HepG2 (cell line): ENCODE measurements around the gene TRRAP. TPM values are rescaled to one million over a fixed set of nuclear protein-coding genes. Genes with fewer than 3 reads are reported as not detected.

Experiments
- ATAC-seq: fragments of 200-7000 bp; cut with Tn5 transposase; 3 replicates; pipeline ENCODE4 v1.9.1; 2020; ENCODE audit warnings: mild to moderate bottlenecking, moderate library complexity
- BruUV-seq: library from RNA; stranded (reverse); fragments of 400-500 nt; replicated peaks from 2 replicates; lab custom pipeline; 2021; lab: Mats Ljungman, UMichigan
- CTCF ChIA-PET: fragments of 300-600 bp; formaldehyde crosslinking; extraction: SDS; loops from one replicate; lab custom pipeline; 2021; ENCODE audit warnings: low total read pairs, inconsistent platforms, low intra/inter-chr PET ratio; lab: Yijun Ruan, JAX
- POLR2A ChIA-PET: fragments of 350-600 bp; sonication (Branson Sonifier 250); formaldehyde crosslinking; loops from one replicate; lab custom pipeline; 2020; ENCODE audit warnings: antibody characterized with exemption, inconsistent platforms; lab: Yijun Ruan, JAX
- DNase-seq: peaks from one replicate; pipeline ENCODE4 v3.0.0-alpha.2; 2015; ENCODE audit warnings: low spot score
- FAIRE-seq: peaks from 3 replicates; lab custom pipeline; 2011; peaks lifted over from hg19 to GRCh38; lab: Jason Lieb, UNC
- H2AFZ ChIP-seq: one replicate; pipeline ENCODE4 v1.6.1; 2011; ENCODE audit warnings: low read length, inconsistent platforms
- H3K27ac ChIP-seq: fragments of 300-600 bp; 3 replicates; pipeline ENCODE4 v1.8.0; 2011; ENCODE audit warnings: mixed run types, mild to moderate bottlenecking, mixed read lengths, low read length, inconsistent platforms; ENCODE audit not compliant: insufficient read depth; ENCODE audit errors: extremely low read length
- H3K27me3 ChIP-seq, 2 experiments: fragments of 200-600 bp in 1 of 2; 2 replicates in 1 of 2; 3 replicates in 1 of 2; pipeline versions ENCODE4 v1.6.0 to v1.8.0; 2011; ENCODE audit warnings: low read length in 2 of 2, mild to moderate bottlenecking in 2 of 2, moderate library complexity in 2 of 2, inconsistent platforms in 1 of 2; ENCODE audit not compliant: insufficient read depth in 2 of 2, control insufficient read depth in 1 of 2
- H3K36me3 ChIP-seq, 2 experiments: fragments of 200-600 bp in 1 of 2; replicated peaks in 1 of 2; 2 replicates in 1 of 2; 3 replicates in 1 of 2; pipeline versions ENCODE4 v1.5.1 to v1.8.0; 2011; ENCODE audit warnings: low read length in 2 of 2, inconsistent platforms in 1 of 2; ENCODE audit not compliant: insufficient read depth in 2 of 2, control insufficient read depth in 1 of 2
- H3K4me1 ChIP-seq: 2 replicates; pipeline ENCODE4 v1.5.1; 2012; ENCODE audit warnings: low read length, inconsistent platforms; ENCODE audit not compliant: insufficient read depth
- H3K4me2 ChIP-seq: 2 replicates; pipeline ENCODE4 v1.6.0; 2011; ENCODE audit warnings: low read depth, low read length, inconsistent platforms
- H3K4me3 ChIP-seq, 3 experiments: fragments of 200-600 bp in 1 of 3; sonication (generic), shearing (Covaris generic) in 1 of 3; replicated peaks in 1 of 3; 2 replicates each; pipeline ENCODE4 v1.5.1; 2011 to 2016; ENCODE audit warnings: low read length in 3 of 3, inconsistent platforms in 2 of 3, low read depth in 2 of 3, mild to moderate bottlenecking in 2 of 3, control low read depth in 1 of 3, mixed read lengths in 1 of 3; ENCODE audit not compliant: insufficient read depth in 1 of 3
- H3K79me2 ChIP-seq: one replicate; pipeline ENCODE4 v1.6.1; 2011; ENCODE audit warnings: low read length, inconsistent platforms; ENCODE audit not compliant: insufficient read depth
- H3K9ac ChIP-seq: 2 replicates; pipeline ENCODE4 v1.6.0; 2011; ENCODE audit warnings: mild to moderate bottlenecking, low read depth, low read length, inconsistent platforms; ENCODE audit not compliant: insufficient read depth
- H3K9me3 ChIP-seq: 2 replicates; pipeline ENCODE4 v1.5.1; 2012; ENCODE audit warnings: mild to moderate bottlenecking, low read length
- H4K20me1 ChIP-seq: 2 replicates; pipeline ENCODE4 v1.6.0; 2011; ENCODE audit warnings: inconsistent platforms, mild to moderate bottlenecking, low read length, moderate library complexity; ENCODE audit not compliant: insufficient read depth
- AHDC1 ChIP-seq: sonication (generic); formaldehyde crosslinking; IDR thresholded peaks from 2 replicates; pipeline ENCODE4 v1.5.1; 2020; ENCODE audit warnings: mild to moderate bottlenecking, missing genetic modification reagents, borderline replicate concordance
- KLF6 ChIP-seq: IDR thresholded peaks from 2 replicates; pipeline ENCODE4 v1.8.0; 2016; ENCODE audit warnings: missing biosample characterization, missing genetic modification reagents
- MAFF ChIP-seq: IDR thresholded peaks from 2 replicates; pipeline ENCODE4 v1.6.1; 2011; ENCODE audit warnings: low read depth, low read length, improper control_type of control experiment
- SAFB2 ChIP-seq: sonication (generic); formaldehyde crosslinking; IDR thresholded peaks from 2 replicates; pipeline ENCODE4 v1.5.1; 2020; ENCODE audit warnings: missing genetic modification reagents, low read depth, mild to moderate bottlenecking, borderline replicate concordance
- SMARCC2 ChIP-seq: fragments of 450-650 bp; IDR thresholded peaks from 2 replicates; pipeline ENCODE4 v1.6.1; 2017; ENCODE audit warnings: antibody characterized with exemption, mild to moderate bottlenecking
- ZNF101 ChIP-seq: sonication (generic); formaldehyde crosslinking; IDR thresholded peaks from 2 replicates; pipeline ENCODE4 v1.4.0; 2020; ENCODE audit warnings: mild to moderate bottlenecking, low read depth, missing genetic modification reagents, borderline replicate concordance
- ZNF678 ChIP-seq: sonication (generic); formaldehyde crosslinking; IDR thresholded peaks from 2 replicates; pipeline ENCODE4 v1.4.0; 2020; ENCODE audit warnings: mild to moderate bottlenecking, missing genetic modification reagents
- ZNF766 ChIP-seq: sonication (generic); formaldehyde crosslinking; IDR thresholded peaks from 2 replicates; pipeline ENCODE4 v1.5.0; 2020; ENCODE audit warnings: missing genetic modification reagents, borderline replicate concordance
- WGBS: methylation state at CpG from one replicate; pipeline ENCODE4 v1.1.6; 2017; ENCODE audit warnings: low lambda C conversion rate; 5-methylcytosine and 5-hydroxymethylcytosine counted together
- in situ Hi-C: cut with HindIII; loops from 2 replicates; pipeline ENCODE4 v1.10.0; 2017; ENCODE audit warnings: low pct_unique_long_range_greater_than_20kb; ENCODE audit not compliant: extremely low pct_ligation_motif_present
- intact Hi-C: fragments of 100-400 bp; cut with micrococcal nuclease; formaldehyde crosslinking; loops from one replicate; pipeline ENCODE4 v1.10.0; 2022; ENCODE audit not compliant: unreplicated experiment
- polyA plus RNA-seq, 8 experiments: library from polyadenylated mRNA; depleted of rRNA in 3 of 8; stranded (reverse) in 7 of 8; unstranded in 1 of 8; fragments of >200 nt; fragmentation: Illumina TruSeq in 4 of 8; extraction: Trizol in 4 of 8; gene quantifications; 2 replicates each; pipeline versions ENCODE4 v1.2.1 to v1.2.3, GENCODE V29; 2011 to 2016; ENCODE audit warnings: low read depth in 4 of 8, missing spikeins in 1 of 8, mixed read lengths in 1 of 8; ENCODE audit not compliant: insufficient read depth in 1 of 8
- total RNA-seq, 5 experiments: library from RNA; depleted of rRNA; stranded (reverse); fragments of >200 nt; fragmentation: Illumina TruSeq; extraction: Trizol; gene quantifications; 2 replicates each; pipeline ENCODE4 v1.2.3, GENCODE V29; 2016; ENCODE audit warnings: low read depth in 1 of 5

The TRRAP gene
- total and polyA plus RNA-seq, 2 of the 13 experiments (the other 11 are each of a cell fraction or from before 2014, with no cell fraction given): 8.6 to 10.5 TPM

- intact Hi-C loops (no loop called here), in situ Hi-C loops (no loop called here)
- 84% methylated on average over 2 of the region's 2 CpGs for WGBS
- no peak overlapping the region for H2AFZ ChIP-seq
- no peak overlapping the region for H3K27ac ChIP-seq
- no peak overlapping the region for H3K4me2 ChIP-seq
- peaks cover 0 to 16% of the 10 kb centered on the region in 2 experiments; a peak in 2 of 5 replicates for H3K27me3 ChIP-seq
- H3K36me3 ChIP-seq: no peaks in the 10 kb centered on the region
- BruUV-seq: no TSS peak
- no peak for FAIRE-seq
- no peaks in the 10 kb centered on the region for H3K9me3 ChIP-seq
- POLR2A ChIA-PET: no interaction called here
- H4K20me1 ChIP-seq: no peaks in the 10 kb centered on the region
- H3K4me3 ChIP-seq: no peak overlapping the region
- H3K4me1 ChIP-seq: peaks cover 35% of the 10 kb centered on the region
- no peaks in the 10 kb centered on the region for H3K79me2 ChIP-seq
- H3K9ac ChIP-seq: no peak overlapping the region
- CTCF ChIA-PET: no interaction called here
- no peak for DNase-seq
- TF ChIP-seq AHDC1 (CRISPR knock-in tag) (no peak), ZNF101 (CRISPR knock-in tag) (no peak), SAFB2 (CRISPR knock-in tag) (no peak), KLF6 (no peak), ZNF678 (CRISPR knock-in tag) (no peak), SMARCC2 (no peak), ZNF766 (CRISPR knock-in tag) (no peak), MAFF (no peak)
- no peak for ATAC-seq
Measured at GRCh38 chr7:98863601-98864000, 14.7 kb upstream of the TRRAP start.
